ENCODE results near the gene ADARB2.

DNA sequence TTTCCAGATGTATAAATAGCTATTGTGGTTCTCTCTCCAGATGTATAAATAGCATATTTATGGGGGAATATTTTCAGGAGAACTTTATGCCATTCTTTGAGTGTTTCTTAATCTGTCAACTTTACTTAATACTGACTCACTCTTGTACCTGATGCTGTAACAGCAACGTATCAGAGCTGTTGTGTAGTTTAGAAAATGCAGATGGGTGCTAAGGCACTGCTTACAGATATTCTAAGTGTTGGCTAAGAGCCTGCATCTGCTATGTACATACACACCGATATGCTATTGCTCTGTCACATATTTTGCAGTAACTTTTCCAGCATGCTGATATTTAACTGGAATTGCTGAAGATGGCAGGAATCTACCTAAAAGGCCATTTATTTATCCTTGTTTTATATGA, 609.2 kb downstream of the ADARB2 start:
- TF ChIP-seq, protein P1, sequence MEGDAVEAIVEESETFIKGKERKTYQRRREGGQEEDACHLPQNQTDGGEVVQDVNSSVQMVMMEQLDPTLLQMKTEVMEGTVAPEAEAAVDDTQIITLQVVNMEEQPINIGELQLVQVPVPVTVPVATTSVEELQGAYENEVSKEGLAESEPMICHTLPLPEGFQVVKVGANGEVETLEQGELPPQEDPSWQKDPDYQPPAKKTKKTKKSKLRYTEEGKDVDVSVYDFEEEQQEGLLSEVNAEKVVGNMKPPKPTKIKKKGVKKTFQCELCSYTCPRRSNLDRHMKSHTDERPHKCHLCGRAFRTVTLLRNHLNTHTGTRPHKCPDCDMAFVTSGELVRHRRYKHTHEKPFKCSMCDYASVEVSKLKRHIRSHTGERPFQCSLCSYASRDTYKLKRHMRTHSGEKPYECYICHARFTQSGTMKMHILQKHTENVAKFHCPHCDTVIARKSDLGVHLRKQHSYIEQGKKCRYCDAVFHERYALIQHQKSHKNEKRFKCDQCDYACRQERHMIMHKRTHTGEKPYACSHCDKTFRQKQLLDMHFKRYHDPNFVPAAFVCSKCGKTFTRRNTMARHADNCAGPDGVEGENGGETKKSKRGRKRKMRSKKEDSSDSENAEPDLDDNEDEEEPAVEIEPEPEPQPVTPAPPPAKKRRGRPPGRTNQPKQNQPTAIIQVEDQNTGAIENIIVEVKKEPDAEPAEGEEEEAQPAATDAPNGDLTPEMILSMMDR (conservative IDR thresholded peaks at IDR 0.05; ENCODE audit: low read depth in 2 of 2) = no peak
- TF ChIP-seq, protein P2, sequence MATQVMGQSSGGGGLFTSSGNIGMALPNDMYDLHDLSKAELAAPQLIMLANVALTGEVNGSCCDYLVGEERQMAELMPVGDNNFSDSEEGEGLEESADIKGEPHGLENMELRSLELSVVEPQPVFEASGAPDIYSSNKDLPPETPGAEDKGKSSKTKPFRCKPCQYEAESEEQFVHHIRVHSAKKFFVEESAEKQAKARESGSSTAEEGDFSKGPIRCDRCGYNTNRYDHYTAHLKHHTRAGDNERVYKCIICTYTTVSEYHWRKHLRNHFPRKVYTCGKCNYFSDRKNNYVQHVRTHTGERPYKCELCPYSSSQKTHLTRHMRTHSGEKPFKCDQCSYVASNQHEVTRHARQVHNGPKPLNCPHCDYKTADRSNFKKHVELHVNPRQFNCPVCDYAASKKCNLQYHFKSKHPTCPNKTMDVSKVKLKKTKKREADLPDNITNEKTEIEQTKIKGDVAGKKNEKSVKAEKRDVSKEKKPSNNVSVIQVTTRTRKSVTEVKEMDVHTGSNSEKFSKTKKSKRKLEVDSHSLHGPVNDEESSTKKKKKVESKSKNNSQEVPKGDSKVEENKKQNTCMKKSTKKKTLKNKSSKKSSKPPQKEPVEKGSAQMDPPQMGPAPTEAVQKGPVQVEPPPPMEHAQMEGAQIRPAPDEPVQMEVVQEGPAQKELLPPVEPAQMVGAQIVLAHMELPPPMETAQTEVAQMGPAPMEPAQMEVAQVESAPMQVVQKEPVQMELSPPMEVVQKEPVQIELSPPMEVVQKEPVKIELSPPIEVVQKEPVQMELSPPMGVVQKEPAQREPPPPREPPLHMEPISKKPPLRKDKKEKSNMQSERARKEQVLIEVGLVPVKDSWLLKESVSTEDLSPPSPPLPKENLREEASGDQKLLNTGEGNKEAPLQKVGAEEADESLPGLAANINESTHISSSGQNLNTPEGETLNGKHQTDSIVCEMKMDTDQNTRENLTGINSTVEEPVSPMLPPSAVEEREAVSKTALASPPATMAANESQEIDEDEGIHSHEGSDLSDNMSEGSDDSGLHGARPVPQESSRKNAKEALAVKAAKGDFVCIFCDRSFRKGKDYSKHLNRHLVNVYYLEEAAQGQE (IDR thresholded peaks at IDR 0.05; ENCODE audit: unreplicated experiment) = no peak
- TF ChIP-seq POLR2AphosphoS5 (IDR thresholded peaks at IDR 0.05; ENCODE audit: low read depth) (no peak), CREB1 (CRISPR knock-in tag; IDR thresholded peaks at IDR 0.05; ENCODE audit: low read depth) (no peak), JUNB (IDR thresholded peaks at IDR 0.05; ENCODE audit: unreplicated experiment) (no peak), EZH2 (IDR thresholded peaks at IDR 0.05; ENCODE audit: low read depth, unreplicated experiment) (no peak), EZH2phosphoT487 (IDR thresholded peaks at IDR 0.05; ENCODE audit: unreplicated experiment) (no peak), NANOG (IDR thresholded peaks at IDR 0.05; ENCODE audit: borderline replicate concordance) (no peak)
- TF ChIP-seq, protein P3, sequence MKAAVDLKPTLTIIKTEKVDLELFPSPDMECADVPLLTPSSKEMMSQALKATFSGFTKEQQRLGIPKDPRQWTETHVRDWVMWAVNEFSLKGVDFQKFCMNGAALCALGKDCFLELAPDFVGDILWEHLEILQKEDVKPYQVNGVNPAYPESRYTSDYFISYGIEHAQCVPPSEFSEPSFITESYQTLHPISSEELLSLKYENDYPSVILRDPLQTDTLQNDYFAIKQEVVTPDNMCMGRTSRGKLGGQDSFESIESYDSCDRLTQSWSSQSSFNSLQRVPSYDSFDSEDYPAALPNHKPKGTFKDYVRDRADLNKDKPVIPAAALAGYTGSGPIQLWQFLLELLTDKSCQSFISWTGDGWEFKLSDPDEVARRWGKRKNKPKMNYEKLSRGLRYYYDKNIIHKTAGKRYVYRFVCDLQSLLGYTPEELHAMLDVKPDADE (IDR thresholded peaks at IDR 0.05) = no peak
